Jurkat, Clone E6-1 (cell line): Measurements from ENCODE around the gene NUDT2. TPM values are rescaled to one million over a fixed set of nuclear protein-coding genes. Genes with fewer than 3 reads are reported as not detected.
"Not testable (repeated sequence)": the region's sequence is repeated elsewhere in the genome, so short reads cannot be mapped to it uniquely, and the experiment has no call there.

Experiments used
- DNase-seq: peaks from one replicate; pipeline ENCODE4 v3.0.0-alpha.2; 2011; ENCODE audit warnings: low read depth, low spot score
- H3K4me3 ChIP-seq: 2 replicates; pipeline ENCODE4 v1.5.1; 2011; ENCODE audit warnings: mild to moderate bottlenecking, low read length, control low read depth, moderate library complexity
- polyA plus RNA-seq: library from polyadenylated mRNA; unstranded; fragments of >200 nt; gene quantifications from one replicate; pipeline ENCODE4 v1.2.1, GENCODE V29; 2012; ENCODE audit warnings: missing spikeins; ENCODE audit not compliant: insufficient read length, insufficient read depth

Gene NUDT2
- polyA plus RNA-seq, result 68.5 TPM

DNA sequence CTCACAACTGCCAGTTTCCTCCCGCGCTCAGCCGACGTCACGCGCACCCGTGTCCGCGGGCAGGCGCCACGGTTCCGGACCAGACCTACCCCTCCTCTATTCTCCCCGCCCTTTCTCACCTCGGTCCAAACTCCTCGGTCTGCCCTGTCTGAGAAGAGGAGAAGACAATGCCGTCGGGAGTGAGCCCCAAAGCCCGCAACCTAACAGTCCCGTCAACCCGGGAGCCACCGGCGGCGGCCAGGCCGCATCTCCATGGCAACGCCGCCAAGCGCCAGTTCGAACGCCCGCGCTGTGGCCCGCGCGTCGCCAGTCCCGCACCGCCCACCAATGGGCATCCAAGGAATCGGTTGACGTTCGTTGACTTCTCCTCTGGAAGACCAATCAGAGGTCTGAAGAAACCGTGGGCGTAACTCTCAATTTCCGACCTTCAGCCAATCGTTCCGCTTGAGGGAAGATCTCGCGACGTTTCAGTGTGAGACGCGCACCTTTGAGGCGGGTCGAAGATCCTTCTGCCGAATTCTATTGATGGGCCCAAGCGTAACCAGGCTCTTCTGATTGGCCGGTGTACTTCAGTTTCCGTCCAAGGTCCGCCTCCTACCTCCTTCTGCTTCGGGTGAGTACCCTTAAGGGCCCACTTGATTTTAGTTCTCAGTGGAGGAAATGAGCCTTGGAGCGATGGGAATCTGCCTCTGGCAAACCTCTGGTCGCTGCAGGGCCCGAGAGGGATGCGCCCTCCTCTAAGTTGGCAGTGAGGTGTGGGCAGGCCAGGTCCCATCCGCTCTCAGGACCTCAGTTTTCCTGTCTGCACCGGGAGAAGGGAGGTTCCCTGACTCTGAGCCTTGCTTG is at the start of gene NUDT2, which contains the start of gene KIF24:
TSS of gene NUDT2 (plus strand) at position 583 of the 846 bp plus-strand sequence. CDS start 9,471 bp downstream, outside the sequence.
TSS of gene KIF24 (minus strand) at position 282 of the 846 bp plus-strand sequence. CDS start 17,922 bp downstream, outside the sequence.
- DNase-seq, result peak; percentile 100
- peak within 1 kb of the TSS; percentile 74 for H3K4me3 ChIP-seq

DNA sequence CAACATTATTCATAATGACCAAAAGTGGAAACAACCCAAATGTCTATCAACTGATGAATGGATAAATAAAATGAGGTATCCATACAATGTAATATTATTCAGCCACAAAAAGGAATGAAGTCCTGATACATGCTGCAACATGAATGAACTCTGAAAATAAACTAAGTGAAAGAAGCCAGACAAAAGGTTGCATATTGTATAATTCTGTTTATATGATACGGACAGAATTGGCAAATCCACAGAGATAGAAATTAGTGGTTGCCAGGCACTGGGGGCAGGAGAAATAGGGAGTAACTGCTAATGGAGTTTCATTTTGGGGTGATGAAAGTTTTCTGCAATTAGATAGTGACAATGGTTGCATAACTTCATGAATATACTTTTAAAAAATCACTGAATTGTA is 47.3 kb upstream of the NUDT2 start:
- DNase-seq, result no peak
- H3K4me3 ChIP-seq, result no peak overlapping the region

DNA sequence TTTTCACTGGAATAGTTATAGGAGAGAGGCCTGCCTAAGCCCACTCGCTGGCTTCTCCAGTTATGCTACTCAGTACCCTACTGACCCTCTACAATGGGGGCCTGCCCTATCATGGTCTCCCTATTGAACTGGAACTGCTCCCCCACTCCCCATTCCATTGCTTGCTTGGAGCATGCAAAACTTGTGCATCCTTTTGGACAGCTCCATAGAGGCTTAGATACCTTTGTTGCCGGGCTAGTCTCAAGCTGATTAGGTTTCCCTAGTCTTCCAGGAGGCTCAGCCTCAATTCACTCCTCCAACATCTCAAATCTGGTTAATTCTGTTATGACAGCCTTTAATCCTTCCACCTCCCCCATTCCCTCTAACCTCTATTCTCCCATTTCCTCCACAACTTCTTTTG is 40.2 kb upstream of the NUDT2 start:
- DNase-seq, result no peak
- no peak overlapping the region for H3K4me3 ChIP-seq

DNA sequence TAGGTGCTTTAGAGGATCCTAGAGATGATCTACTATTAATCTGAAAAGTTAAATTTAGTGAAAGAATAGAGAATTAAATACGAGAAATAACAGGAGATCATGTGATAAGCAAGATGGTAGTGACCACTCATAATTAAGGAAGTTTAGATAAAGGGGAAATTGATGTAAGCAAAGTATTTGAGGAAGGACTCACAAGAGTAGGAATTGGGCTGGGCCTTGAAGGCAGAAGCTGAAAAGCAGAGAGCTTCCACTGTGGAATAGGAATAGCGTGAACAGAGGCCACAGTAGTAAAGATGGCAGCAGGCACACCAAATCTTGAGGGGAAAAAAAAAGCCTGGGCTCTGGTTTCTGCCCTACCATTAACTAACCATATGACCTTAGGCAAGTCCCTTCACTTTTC is 38.3 kb upstream of the NUDT2 start:
- no peak overlapping the region for H3K4me3 ChIP-seq
- DNase-seq, result no peak

DNA sequence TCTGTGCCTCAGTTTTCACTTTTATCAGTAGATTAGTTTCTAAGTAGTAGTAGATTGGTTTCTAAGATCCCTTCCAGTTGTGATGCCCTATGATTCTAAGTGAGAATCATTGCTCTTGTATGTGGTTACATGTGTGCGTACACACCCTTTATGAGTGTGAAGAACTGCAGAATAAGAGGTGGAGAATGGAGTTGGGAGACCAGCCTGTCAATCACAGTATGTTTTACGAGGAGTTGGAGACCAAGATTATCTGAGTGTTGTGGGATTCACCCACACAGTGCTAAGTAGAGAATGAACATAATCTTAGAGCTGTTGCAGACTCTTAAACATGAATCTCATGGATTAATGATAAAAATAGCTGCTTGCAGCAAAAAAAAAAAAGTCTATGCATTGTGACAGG is 37.9 kb upstream of the NUDT2 start:
- DNase-seq, result no peak
- no peak overlapping the region for H3K4me3 ChIP-seq

DNA sequence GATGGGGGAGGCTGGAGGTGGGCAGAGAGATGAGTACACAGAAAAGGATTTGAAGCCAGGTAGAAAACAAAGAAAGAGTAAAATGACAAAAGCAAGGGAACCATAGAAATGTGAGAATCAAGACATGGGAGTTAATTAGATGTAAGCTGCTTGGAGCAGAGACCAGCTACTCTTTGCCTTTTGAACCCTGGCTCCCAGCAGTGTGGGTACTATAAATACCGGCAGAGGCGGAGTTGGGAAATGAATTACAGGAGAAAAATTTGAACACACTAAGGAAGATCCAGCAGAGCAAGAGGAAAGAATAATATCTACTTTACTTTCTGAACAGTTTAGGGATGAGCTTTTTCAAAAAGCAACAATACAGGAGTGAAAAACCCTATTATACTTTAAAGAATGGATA is 36.8 kb upstream of the NUDT2 start:
- H3K4me3 ChIP-seq, result no peak overlapping the region
- no peak for DNase-seq

DNA sequence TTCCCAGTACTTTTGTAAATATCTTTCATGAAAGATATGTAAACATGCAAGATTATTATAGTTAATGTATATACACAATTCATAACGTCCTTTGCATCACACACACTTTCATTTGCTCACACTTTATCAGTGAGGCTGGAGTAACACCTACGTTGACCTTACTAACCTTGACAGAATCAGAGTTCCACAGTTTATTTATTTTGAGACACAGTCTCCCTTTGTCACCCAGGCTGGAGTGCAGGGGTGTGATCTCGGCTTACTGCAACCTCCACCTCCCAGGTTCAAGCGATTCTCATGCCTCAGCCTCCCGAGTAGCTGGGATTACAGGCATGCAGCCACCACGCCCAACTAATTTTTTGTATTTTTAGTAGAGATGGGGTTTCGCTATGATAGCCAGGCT is 28.3 kb upstream of the NUDT2 start:
- H3K4me3 ChIP-seq, DNase-seq: not testable (repeated sequence)

DNA sequence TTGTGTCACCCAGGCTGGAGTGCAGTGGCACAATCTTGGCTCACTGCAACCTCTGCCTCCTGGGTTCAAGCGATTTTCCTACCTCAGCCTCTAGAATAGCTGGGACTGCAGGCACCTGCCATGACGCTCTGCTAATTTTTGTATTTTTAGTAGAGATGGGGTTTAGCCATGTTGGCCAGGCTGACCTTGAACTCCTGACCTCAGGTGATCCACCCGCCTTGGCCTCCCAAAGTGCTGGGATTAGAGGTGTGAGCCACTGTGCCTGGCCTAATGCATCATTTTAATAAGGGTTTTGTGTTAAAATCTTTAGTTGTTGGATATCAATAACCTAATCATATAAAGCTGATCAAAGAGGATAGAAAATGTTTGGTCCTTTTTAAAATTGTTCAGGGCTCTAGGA is 21.1 kb upstream of the NUDT2 start:
- not testable (repeated sequence) for H3K4me3 ChIP-seq, DNase-seq

DNA sequence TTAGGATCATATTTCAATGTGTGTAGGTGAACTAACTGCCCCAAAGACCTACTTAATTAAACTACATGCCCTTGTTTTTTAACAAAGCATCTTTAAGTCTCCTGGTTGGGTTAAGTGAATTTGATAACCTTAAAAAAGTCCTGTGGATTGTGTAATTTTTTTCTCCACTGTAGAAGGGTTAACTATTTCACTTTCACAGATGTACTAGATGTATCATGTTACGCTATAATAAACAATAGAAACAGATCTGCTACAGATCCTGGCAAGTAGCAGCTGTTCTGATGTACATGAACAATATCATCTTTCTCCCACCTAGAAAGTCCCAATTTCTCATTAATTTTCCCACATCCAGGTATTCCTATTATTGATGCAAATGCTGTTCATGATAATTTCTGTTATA is 19.2 kb upstream of the NUDT2 start:
- DNase-seq, result no peak

DNA sequence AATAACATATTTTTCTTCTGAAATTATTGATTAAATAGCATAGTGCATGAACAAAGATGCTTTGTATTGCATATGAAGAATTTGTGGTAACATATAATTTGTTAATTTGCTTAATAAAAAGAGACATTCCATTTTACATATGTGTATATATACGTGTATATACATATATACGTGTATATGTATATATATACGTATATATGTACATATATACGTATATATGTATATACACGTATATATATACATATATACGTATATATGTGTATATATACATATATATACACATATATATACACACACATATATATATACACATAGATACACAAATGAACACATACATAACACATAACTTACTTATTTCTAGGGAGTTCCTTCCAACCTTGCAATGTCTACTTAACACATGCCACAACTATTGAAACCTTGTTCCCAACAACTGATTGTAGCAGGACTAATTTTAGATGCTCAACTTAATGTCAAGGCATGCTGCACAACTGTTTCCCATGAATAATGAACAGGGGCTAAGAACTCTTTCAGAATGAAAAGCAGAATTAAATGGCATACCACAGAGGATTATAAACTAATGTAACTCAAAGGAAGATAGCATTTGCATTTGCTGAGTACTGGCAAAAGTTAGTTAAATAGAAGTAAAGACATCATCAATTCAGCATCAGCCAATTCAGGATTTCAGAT is 17.7 kb upstream of the NUDT2 start:
- DNase-seq, result no peak
- no peak overlapping the region for H3K4me3 ChIP-seq

More for the DNA sequence above, 19.2 kb upstream of the NUDT2 start:
- H3K4me3 ChIP-seq, result no peak overlapping the region

DNA sequence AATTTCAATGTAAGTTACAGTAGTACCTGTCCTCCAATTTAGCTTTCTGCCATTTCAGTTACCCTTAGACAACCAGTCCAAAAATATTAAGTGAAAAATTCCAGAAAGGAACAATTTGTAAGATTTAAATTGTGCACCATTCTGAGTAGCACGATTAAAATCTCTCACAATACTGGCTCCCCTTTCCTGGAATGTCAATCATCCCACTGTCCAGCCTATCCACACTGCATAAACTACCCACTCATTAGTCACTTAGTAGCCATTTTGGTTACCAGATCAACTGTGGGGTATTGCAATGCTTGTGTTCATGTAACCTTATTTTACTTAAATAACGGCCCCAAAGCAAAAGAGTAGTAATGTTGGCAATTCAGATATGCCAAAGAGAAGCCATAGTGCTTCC is 11.9 kb upstream of the NUDT2 start:
- no peak overlapping the region for H3K4me3 ChIP-seq
- DNase-seq, result no peak

DNA sequence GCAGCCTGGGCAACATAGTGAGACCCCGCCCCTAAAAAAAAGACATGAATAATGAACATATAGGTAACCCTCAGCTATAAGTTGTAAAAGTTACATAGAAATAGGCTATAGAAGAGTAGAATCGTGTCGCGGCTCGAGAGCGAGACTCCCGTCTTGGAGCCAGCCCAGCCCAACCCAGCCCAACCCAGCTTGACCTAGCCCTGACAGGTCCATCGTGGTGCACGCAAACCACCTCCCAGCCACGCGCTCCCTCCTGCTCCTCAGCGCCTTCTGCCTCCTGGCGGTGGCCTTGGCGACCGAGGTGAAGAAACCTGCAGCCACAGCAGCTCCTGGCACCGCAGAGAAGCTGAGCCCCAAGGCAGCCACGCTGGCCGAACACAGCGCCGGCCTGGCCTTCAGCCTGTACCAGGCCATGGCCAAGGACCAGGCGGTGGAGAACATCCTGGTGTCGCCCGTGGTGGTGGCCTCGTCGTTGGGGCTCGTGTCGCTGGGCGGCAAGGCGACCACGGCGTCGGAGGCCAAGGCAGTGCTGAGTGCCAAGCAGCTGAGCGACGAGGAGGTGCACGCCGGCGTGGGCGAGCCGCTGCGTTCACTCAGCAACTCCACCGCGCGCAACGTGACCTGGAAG is 11.1 kb upstream of the NUDT2 start:
- no peak for DNase-seq
- no peak overlapping the region for H3K4me3 ChIP-seq

DNA sequence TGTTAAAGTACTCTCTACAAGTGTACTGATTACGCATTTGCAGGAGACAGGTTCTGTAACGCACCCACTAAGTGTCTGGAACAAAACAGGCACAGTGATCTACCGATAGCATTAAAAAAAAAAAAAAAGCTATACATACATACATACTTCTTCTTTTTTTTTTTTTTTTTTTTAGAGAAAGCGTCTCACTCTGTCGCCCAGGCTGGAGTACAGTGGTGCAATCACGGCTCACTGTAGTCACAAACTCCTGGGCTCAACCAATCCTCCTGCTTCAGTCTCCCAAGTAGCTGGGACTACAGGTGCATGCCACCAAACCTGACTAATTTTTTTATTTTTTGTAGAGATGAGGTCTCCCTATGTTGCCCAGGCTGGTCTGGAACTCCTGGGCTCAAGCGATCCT is 7.9 kb upstream of the NUDT2 start:
- DNase-seq, result no peak
- no peak overlapping the region for H3K4me3 ChIP-seq

DNA sequence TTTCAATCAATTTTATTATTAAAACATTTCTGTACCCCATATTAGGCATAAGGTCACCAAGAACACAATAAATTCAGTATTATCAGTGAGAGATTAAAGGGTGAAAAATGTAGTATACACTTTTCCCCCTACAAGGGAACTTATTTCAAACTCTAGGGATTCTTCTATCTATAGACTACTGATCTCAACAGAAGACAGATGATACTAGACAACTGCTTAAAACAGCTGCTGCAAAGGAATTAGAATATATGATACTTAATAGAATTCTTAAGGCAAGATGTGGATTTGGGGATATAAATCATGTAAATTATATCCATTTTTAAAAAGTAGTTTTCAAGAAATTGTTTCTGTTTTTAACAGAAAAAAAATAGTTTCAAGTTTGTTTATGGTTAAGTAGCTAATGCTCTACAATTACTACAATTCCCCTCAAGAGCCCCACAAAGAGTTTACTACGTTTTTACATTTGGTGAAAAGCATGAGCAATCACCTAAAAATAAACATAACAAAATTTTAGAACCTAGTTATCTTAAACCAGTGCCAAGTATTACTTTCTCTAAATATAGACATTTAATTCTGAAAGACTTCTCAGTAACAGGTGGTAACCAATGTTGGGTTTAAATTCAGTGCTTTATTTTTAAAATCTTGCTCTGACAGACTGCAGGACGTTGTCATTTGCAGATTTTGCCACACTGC is 6.3 kb upstream of the NUDT2 start:
- no peak overlapping the region for H3K4me3 ChIP-seq
- DNase-seq, result no peak

DNA sequence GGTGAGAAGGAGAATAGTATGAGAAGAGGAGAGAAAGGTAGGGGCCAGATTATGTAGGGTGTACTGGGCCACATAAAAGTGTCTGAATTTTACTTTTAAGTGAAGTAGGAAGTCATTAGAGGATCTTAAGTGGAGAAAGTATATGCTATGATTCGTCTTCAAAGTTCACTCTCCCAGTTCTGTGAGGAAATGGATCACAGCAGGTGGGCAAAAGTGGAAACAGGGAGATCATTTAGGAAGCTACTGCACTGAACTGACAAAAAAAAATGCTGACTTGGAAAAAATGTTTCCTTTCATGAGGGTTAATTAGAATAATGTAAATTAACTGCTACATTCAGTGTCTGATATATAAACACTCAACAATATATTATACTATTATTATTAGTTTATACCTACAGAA is 2.7 kb upstream of the NUDT2 start:
- DNase-seq, result no peak
- H3K4me3 ChIP-seq, result no peak overlapping the region

DNA sequence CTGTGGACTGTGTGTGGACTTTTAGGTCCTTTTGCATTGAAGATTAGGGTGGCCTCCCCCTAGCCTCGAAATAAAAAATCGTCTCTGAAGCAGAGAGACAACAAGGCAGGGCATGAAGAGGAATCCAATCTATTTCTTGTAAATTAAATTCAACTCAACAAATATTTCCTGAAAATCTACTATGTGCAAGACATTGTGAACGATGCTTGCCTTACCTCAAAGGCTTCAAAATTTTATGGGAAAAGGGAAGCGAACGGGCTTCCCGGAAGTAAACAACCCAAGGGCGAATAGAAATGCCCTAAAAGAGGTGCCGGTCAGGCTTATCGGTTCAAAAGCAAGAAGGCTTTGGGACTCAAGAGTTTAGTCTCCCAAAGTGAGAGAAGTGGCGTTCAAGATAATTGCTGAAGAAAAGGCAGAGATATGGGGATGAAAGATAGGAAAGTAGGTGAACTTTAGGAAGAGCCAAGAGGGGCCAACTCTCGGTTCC is 826 bp upstream of the NUDT2 start:
- peak overlapping the region; percentile 74 for H3K4me3 ChIP-seq
- no peak for DNase-seq

DNA sequence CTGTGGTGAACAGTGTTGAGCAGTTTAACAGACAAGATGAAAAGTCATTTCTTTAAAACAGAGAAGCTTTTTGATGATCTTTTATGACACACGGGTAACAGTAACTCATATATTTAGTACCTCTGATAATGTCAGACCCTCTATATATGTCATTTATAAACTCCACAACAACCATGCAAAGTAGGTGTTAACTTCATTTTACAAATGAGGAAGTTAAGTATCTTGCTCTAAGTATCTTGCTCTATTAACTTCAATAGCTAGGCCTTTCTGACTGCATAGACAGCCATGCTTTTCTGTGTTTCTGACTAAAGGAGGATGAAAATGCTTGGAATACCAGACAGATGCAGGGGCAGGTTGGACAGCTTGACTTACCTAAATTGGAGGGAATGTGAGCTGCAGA is 1.8 kb downstream of the NUDT2 start:
- no peak overlapping the region for H3K4me3 ChIP-seq

DNA sequence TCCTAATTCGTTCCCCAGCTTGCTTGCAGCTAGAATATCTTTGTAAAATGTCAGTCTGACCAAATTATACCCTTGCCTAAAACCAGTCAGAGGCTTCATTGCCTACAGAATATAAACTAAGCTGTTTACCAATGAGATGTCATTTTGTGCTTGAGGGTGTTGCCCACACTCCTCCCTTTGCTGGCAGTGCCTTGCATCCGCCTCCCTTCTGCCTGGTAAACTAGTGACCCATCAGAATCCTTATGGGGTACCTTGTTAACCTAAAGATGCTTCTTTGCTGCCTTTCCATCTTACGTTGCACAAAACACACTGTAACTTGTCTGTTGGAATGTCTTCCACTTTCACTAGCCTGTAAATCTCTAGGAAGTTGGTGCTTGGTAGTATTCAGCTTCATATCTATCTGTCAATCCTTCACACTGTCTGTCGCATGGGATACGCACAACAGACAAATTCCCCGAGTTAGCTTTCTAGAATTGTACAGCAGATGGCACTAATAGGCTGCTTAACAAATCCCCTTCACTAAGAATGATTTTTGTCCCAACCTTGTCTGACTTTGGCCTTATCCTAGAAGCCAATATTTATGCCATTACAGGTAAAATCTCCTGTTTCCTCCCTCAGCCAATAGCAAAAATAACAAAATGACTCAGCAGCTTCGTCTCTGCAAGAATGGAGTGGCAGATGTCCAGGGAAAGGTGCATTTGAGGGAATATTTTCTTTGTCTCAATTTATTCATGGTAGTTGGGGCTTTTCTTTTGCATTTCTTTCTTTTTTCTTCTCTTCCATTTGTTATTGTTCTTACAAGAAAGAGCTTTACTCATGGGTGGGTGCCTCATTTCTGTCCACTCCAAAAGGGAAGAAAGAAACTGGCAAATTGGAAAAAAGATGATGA is 3.0 kb downstream of the NUDT2 start:
- DNase-seq, result peak; percentile 37
- H3K4me3 ChIP-seq, result no peak overlapping the region

More for the DNA sequence above, 1.8 kb downstream of the NUDT2 start:
- DNase-seq, result no peak
